ENCODE measurements around the gene SERPINA5. TPM values are rescaled to one million over a fixed set of nuclear protein-coding genes. Genes with fewer than 3 reads are reported as not detected.

Gene SERPINA5
- total RNA-seq, 1 donor from 2014 or later: 1.9 TPM

GRCh38 chr14:94622653-94623421 lies 41.6 kb downstream of the SERPINA5 start:
- no peak overlapping the region for H3K4me3 ChIP-seq (ENCODE audit: low read depth, low read length)
- no peaks in the 10 kb centered on the region for H3K36me3 ChIP-seq (ENCODE audit: control insufficient read depth, insufficient read depth, low read length)
- no peak for DNase-seq (ENCODE audit: low read depth)
- H3K27me3 ChIP-seq (ENCODE audit: control insufficient read depth, insufficient read depth, low read length): peaks cover 8% of the 10 kb centered on the region
- TF ChIP-seq CTCF (IDR thresholded peaks at IDR 0.05; ENCODE audit: insufficient read depth, low read length, poor library complexity, severe bottlenecking): no peak

- no peak for DNase-seq (ENCODE audit: low read depth)
- no peak overlapping the region for H3K4me3 ChIP-seq (ENCODE audit: low read depth, low read length)
Measured at GRCh38 chr14:94623422-94623809, 42.2 kb downstream of the SERPINA5 start.

GRCh38 chr14:94623856-94624499 lies 42.8 kb downstream of the SERPINA5 start:
- Histone ChIP-seq H3K4me3 (ENCODE audit: low read depth, low read length) (no peak overlapping the region), H3K27me3 (ENCODE audit: control insufficient read depth, insufficient read depth, low read length) (peaks cover 8% of the 10 kb centered on the region), H3K36me3 (ENCODE audit: control insufficient read depth, insufficient read depth, low read length) (no peaks in the 10 kb centered on the region)
- TF ChIP-seq CTCF (IDR thresholded peaks at IDR 0.05; ENCODE audit: insufficient read depth, low read length, poor library complexity, severe bottlenecking): no peak
- no peak for DNase-seq (ENCODE audit: low read depth)

More at GRCh38 chr14:94623422-94623809, 42.2 kb downstream of the SERPINA5 start:
- Histone ChIP-seq H3K27me3 (ENCODE audit: control insufficient read depth, insufficient read depth, low read length) (peaks cover 8% of the 10 kb centered on the region), H3K36me3 (ENCODE audit: control insufficient read depth, insufficient read depth, low read length) (no peaks in the 10 kb centered on the region)
- no peak for TF ChIP-seq CTCF (IDR thresholded peaks at IDR 0.05; ENCODE audit: insufficient read depth, low read length, poor library complexity, severe bottlenecking)

GRCh38 chr14:94624537-94625352 lies 43.5 kb downstream of the SERPINA5 start:
- TF ChIP-seq CTCF (IDR thresholded peaks at IDR 0.05; ENCODE audit: insufficient read depth, low read length, poor library complexity, severe bottlenecking): no peak

GRCh38 chr14:94625353-94625635 lies 44.1 kb downstream of the SERPINA5 start:
- Histone ChIP-seq H3K36me3 (ENCODE audit: control insufficient read depth, insufficient read depth, low read length) (no peaks in the 10 kb centered on the region), H3K27me3 (ENCODE audit: control insufficient read depth, insufficient read depth, low read length) (peaks cover 8% of the 10 kb centered on the region), H3K4me3 (ENCODE audit: low read depth, low read length) (no peak overlapping the region)
- DNase-seq (ENCODE audit: low read depth): no peak
- TF ChIP-seq CTCF (IDR thresholded peaks at IDR 0.05; ENCODE audit: insufficient read depth, low read length, poor library complexity, severe bottlenecking): no peak

More at GRCh38 chr14:94624537-94625352, 43.5 kb downstream of the SERPINA5 start:
- Histone ChIP-seq H3K36me3 (ENCODE audit: control insufficient read depth, insufficient read depth, low read length) (no peaks in the 10 kb centered on the region), H3K4me3 (ENCODE audit: low read depth, low read length) (no peak overlapping the region), H3K27me3 (ENCODE audit: control insufficient read depth, insufficient read depth, low read length) (peaks cover 8% of the 10 kb centered on the region)
- DNase-seq (ENCODE audit: low read depth): no peak

All from kidney epithelial cell (primary cell).